K562 (cell line): ENCODE data around the gene EIF4E1B. TPM values are rescaled to one million over a fixed set of nuclear protein-coding genes. Genes with fewer than 3 reads are reported as not detected.

ENCODE experiments used
- CBFB ChIP-seq: sonication (generic); formaldehyde crosslinking; IDR thresholded peaks from 2 replicates; pipeline ENCODE4 v1.4.0; 2020; ENCODE audit warnings: mild to moderate bottlenecking, missing genetic modification reagents
- CCNT2 ChIP-seq: IDR thresholded peaks from 2 replicates; pipeline ENCODE4 v1.6.1; 2011; ENCODE audit warnings: borderline replicate concordance, low read depth, mild to moderate bottlenecking, moderate library complexity, mixed read lengths, low read length; ENCODE audit not compliant: insufficient read length; ENCODE audit errors: extremely low read depth
- CHCHD3 ChIP-seq: fragments of 250-450 bp; sonication (Bioruptor Pico); IDR thresholded peaks from 2 replicates; pipeline ENCODE4 v2.1.2; 2022; ENCODE audit warnings: mild to moderate bottlenecking
- CREB1 ChIP-seq, 2 experiments: sonication (generic) in 1 of 2; formaldehyde crosslinking in 1 of 2; IDR thresholded peaks; 2 replicates each; pipeline versions ENCODE4 v1.6.1 to v1.8.0; 2012 to 2022; ENCODE audit warnings: inconsistent platforms in 1 of 2, mild to moderate bottlenecking in 1 of 2, missing genetic modification reagents in 1 of 2, moderate library complexity in 1 of 2
- ERF ChIP-seq: fragments of 450-650 bp; formaldehyde crosslinking; IDR thresholded peaks from 2 replicates; pipeline ENCODE4 v1.4.0; 2020; ENCODE audit warnings: mild to moderate bottlenecking, mixed read lengths
- MYC ChIP-seq, 2 experiments: fragments of 250-450 bp in 1 of 2; sonication (Bioruptor Pico) in 1 of 2; IDR thresholded peaks; 2 replicates each; pipeline versions ENCODE4 v1.5.1 to v1.6.1; 2012 to 2021; ENCODE audit warnings: low read depth in 2 of 2, borderline replicate concordance in 1 of 2, improper control_type of control experiment in 1 of 2, low read length in 1 of 2, mild to moderate bottlenecking in 1 of 2, moderate library complexity in 1 of 2
- PHF21A ChIP-seq: fragments of 450-650 bp; IDR thresholded peaks from 2 replicates; pipeline ENCODE4 v1.6.1; 2017; ENCODE audit warnings: low read depth, borderline replicate concordance
- PKNOX1 ChIP-seq: fragments of 450-650 bp; IDR thresholded peaks from 2 replicates; pipeline ENCODE4 v1.6.1; 2016
- RBM39 ChIP-seq: fragments of 200-400 bp; formaldehyde crosslinking; optimal IDR thresholded peaks from 2 replicates; pipeline ENCODE3; 2018; ENCODE audit warnings: low read depth, low read length
- SMAD4 ChIP-seq: fragments of 250-450 bp; sonication (Bioruptor Pico); conservative IDR thresholded peaks from 2 replicates; pipeline ENCODE4 v1.8.0; 2021; ENCODE audit warnings: inconsistent platforms, mild to moderate bottlenecking, moderate library complexity
- UBTF ChIP-seq, 2 experiments: IDR thresholded peaks; 2 replicates each; pipeline ENCODE4 v1.6.1; 2012; ENCODE audit warnings: improper control_type of control experiment in 2 of 2, low read depth in 2 of 2, low read length in 2 of 2, borderline replicate concordance in 1 of 2
- XRCC3 ChIP-seq: fragments of 450-650 bp; IDR thresholded peaks from 2 replicates; pipeline ENCODE4 v1.6.1; 2017; ENCODE audit warnings: mild to moderate bottlenecking, moderate library complexity
- ZNF143 ChIP-seq: sonication (generic); formaldehyde crosslinking; IDR thresholded peaks from 2 replicates; pipeline ENCODE4 v1.9.0; 2022; ENCODE audit warnings: mild to moderate bottlenecking, missing genetic modification reagents
- polyA plus RNA-seq, 8 experiments: library from polyadenylated mRNA; depleted of rRNA in 4 of 8; stranded (reverse) in 5 of 8; unstranded in 3 of 8; fragments of >200 nt; fragmentation: Nextera tagmentation in 2 of 8; fragmentation: Illumina TruSeq in 1 of 8; extraction: Ambion mirVana in 2 of 8; extraction: Trizol in 1 of 8; gene quantifications; 2 replicates each; pipeline versions ENCODE4 v1.2.1 to v1.2.3, GENCODE V29; 2011 to 2014; ENCODE audit warnings: inconsistent platforms in 1 of 8, missing spikeins in 1 of 8
- total RNA-seq, 7 experiments: library from RNA; depleted of rRNA in 6 of 7; stranded (reverse); fragments of >200 nt in 6 of 7; fragmentation: Illumina TruSeq in 2 of 7; extraction: Trizol in 2 of 7; gene quantifications; 2 replicates each; pipeline versions ENCODE4 v1.2.1 to v1.2.3, GENCODE V29; 2011 to 2021; ENCODE audit warnings: low replicate concordance in 1 of 7
- TF ChIP-seq, protein P1 (sequence below), 2 experiments: fragments of 450-650 bp; formaldehyde crosslinking in 1 of 2; IDR thresholded peaks; 2 replicates each; pipeline versions ENCODE4 v1.4.0 to v1.6.1; 2014 to 2020; ENCODE audit warnings: mild to moderate bottlenecking in 2 of 2, borderline replicate concordance in 1 of 2, low read depth in 1 of 2

EIF4E1B gene
- total and polyA plus RNA-seq, 9 of the 15 experiments (the other 6 are each of a cell fraction or from before 2014, with no cell fraction given): not detected

- TF ChIP-seq UBTF (IDR thresholded peaks at IDR 0.05; ENCODE audit: borderline replicate concordance in 1 of 2, low read depth in 2 of 2, low read length in 2 of 2): 0 out of 4 replicates have a peak, but pooled peaks have one; percentile 46 to 51
- TF ChIP-seq CCNT2: peak; percentile 86
- 0 out of 2 replicates have a peak, but pooled peaks have one; percentile 72 for TF ChIP-seq ERF (CRISPR knock-in tag)
- TF ChIP-seq, protein P1, sequence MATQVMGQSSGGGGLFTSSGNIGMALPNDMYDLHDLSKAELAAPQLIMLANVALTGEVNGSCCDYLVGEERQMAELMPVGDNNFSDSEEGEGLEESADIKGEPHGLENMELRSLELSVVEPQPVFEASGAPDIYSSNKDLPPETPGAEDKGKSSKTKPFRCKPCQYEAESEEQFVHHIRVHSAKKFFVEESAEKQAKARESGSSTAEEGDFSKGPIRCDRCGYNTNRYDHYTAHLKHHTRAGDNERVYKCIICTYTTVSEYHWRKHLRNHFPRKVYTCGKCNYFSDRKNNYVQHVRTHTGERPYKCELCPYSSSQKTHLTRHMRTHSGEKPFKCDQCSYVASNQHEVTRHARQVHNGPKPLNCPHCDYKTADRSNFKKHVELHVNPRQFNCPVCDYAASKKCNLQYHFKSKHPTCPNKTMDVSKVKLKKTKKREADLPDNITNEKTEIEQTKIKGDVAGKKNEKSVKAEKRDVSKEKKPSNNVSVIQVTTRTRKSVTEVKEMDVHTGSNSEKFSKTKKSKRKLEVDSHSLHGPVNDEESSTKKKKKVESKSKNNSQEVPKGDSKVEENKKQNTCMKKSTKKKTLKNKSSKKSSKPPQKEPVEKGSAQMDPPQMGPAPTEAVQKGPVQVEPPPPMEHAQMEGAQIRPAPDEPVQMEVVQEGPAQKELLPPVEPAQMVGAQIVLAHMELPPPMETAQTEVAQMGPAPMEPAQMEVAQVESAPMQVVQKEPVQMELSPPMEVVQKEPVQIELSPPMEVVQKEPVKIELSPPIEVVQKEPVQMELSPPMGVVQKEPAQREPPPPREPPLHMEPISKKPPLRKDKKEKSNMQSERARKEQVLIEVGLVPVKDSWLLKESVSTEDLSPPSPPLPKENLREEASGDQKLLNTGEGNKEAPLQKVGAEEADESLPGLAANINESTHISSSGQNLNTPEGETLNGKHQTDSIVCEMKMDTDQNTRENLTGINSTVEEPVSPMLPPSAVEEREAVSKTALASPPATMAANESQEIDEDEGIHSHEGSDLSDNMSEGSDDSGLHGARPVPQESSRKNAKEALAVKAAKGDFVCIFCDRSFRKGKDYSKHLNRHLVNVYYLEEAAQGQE (IDR thresholded peaks at IDR 0.05; ENCODE audit: borderline replicate concordance): peak; percentile 68
- TF ChIP-seq, protein P1 (CRISPR knock-in tag; IDR thresholded peaks at IDR 0.05; ENCODE audit: low read depth): peak; percentile 66; the same call in 1 of the 2 replicates
- no peak for TF ChIP-seq CBFB (CRISPR knock-in tag)
- TF ChIP-seq PKNOX1: peak; percentile 48
- no peak for TF ChIP-seq PHF21A
- peak; percentile 62 for TF ChIP-seq SMAD4
- TF ChIP-seq RBM39: no peak
- TF ChIP-seq CREB1 (IDR thresholded peaks at IDR 0.05): peak; percentile 73
- peak; percentile 76; the same call in 1 of the 2 replicates for TF ChIP-seq CREB1 (CRISPR knock-in tag; IDR thresholded peaks at IDR 0.05)
- peak; percentile 29; the same call in 1 of the 2 replicates for TF ChIP-seq ZNF143
- no peak for TF ChIP-seq XRCC3
- TF ChIP-seq CHCHD3 (CRISPR knock-in tag): no peak
- TF ChIP-seq MYC (IDR thresholded peaks at IDR 0.05; ENCODE audit: low read depth, low read length): peak; percentile 68
- TF ChIP-seq MYC (CRISPR knock-in tag; IDR thresholded peaks at IDR 0.05; ENCODE audit: borderline replicate concordance, low read depth): no peak
Measured at GRCh38 chr5:176647030-176647842, 16.8 kb downstream of the EIF4E1B start, which contains the start of gene TSPAN17 (continued).
